GM13976 (cell line): ENCODE data around the gene PALS2.
A peak's percentile ranks its signal among the peaks of the same experiment; 100 is the strongest.

Experiments
- DNase-seq: peaks from one replicate; pipeline ENCODE4 v3.0.0; 2012; ENCODE audit warnings: low spot score
- in situ Hi-C: fragments of 300-500 bp; cut with MboI; formaldehyde crosslinking; loops from one replicate; pipeline ENCODE4 v1.12.0; 2022; ENCODE audit warnings: low sequenced_read_pairs, mixed read lengths, inconsistent platforms; ENCODE audit not compliant: unreplicated experiment
- TF ChIP-seq, protein P1 (sequence below): IDR thresholded peaks from 2 replicates; pipeline ENCODE4 v1.5.1; 2012; ENCODE audit warnings: borderline replicate concordance, mild to moderate bottlenecking; ENCODE audit not compliant: insufficient read depth; ENCODE audit errors: extremely low read depth, missing control alignments, control extremely low read depth

Gene PALS2, protein sequence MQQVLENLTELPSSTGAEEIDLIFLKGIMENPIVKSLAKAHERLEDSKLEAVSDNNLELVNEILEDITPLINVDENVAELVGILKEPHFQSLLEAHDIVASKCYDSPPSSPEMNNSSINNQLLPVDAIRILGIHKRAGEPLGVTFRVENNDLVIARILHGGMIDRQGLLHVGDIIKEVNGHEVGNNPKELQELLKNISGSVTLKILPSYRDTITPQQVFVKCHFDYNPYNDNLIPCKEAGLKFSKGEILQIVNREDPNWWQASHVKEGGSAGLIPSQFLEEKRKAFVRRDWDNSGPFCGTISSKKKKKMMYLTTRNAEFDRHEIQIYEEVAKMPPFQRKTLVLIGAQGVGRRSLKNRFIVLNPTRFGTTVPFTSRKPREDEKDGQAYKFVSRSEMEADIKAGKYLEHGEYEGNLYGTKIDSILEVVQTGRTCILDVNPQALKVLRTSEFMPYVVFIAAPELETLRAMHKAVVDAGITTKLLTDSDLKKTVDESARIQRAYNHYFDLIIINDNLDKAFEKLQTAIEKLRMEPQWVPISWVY

DNA sequence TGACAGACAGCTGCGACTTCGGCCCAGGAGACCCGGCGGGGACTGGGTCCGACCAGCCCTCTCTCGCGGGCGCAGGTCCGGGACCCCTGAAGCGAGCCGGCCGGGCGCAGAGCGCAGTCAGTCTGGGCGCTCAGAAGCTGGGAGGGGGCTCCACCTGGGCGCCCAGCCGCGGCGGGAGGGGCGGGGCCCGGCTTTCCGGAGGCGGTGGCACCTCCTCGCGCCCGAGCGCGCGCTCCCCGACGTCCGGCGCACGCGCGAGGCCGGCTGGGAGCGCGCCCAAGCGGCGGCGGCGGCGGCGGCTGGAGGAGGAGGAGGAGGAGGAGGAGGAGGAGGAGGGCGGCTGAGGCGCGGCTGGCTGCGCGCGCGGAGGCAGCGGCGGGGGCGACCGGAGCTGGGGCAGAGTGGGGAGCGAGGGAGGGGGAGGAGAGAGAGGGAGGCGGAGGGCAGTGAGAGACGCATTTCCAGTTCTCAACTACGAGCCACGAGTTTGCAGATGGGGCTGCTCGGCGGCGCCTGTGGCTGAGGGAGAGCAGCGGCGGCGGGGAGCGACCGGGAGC, at the start of gene PALS2:
PALS2 (plus strand) TSS at position 456 of the 557 bp plus-strand sequence. CDS start 50,216 bp downstream, outside the sequence.
- TF ChIP-seq, protein P1, sequence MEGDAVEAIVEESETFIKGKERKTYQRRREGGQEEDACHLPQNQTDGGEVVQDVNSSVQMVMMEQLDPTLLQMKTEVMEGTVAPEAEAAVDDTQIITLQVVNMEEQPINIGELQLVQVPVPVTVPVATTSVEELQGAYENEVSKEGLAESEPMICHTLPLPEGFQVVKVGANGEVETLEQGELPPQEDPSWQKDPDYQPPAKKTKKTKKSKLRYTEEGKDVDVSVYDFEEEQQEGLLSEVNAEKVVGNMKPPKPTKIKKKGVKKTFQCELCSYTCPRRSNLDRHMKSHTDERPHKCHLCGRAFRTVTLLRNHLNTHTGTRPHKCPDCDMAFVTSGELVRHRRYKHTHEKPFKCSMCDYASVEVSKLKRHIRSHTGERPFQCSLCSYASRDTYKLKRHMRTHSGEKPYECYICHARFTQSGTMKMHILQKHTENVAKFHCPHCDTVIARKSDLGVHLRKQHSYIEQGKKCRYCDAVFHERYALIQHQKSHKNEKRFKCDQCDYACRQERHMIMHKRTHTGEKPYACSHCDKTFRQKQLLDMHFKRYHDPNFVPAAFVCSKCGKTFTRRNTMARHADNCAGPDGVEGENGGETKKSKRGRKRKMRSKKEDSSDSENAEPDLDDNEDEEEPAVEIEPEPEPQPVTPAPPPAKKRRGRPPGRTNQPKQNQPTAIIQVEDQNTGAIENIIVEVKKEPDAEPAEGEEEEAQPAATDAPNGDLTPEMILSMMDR = no peak
- DNase-seq = peak; percentile 91
- in situ Hi-C loops = loop anchor here (10.0 kb wide), 1 partner anchor 158 kb away; no protein-coding TSS in a partner anchor

DNA sequence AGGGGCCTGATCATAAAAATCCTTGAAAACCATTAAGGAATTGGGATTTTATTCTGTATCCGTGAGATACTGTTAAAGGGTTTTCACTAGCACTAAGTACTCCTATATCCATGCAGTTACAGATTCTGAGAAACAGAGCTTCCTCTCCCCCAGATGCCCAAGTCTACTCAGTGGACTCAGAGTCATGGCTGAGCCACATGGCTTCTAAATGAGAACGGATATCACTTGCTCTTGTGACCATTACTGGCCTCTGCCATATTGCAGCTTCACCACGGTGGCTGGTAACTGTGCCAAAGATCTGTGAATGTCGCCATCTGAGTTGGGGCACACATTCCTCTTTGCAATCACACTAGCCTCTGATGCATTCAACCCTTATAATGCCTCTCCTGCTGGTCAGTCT, 42.0 kb upstream of the PALS2 start:
- TF ChIP-seq, protein P1 = no peak
- in situ Hi-C loops = no loop called here
- no peak for DNase-seq

DNA sequence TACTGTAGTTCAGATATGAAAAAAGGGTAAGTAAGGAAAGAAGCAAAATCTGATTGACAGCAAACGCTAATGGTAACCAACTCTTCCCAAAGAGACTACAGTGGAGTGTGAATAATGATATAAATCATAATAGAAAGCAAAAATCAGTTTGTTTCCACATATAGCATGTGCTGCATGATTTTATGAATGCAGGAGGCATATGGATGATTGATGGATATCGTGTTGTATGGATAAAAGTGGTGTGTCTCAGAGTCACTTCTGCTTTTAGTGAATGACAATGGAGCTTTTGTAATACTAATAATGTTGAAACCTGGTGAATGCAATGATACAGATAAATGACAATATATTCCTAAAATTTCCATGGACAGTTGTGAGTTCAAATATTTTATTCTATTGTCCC, 36.6 kb upstream of the PALS2 start:
- in situ Hi-C loops = no loop called here
- TF ChIP-seq, protein P1 = no peak
- no peak for DNase-seq

DNA sequence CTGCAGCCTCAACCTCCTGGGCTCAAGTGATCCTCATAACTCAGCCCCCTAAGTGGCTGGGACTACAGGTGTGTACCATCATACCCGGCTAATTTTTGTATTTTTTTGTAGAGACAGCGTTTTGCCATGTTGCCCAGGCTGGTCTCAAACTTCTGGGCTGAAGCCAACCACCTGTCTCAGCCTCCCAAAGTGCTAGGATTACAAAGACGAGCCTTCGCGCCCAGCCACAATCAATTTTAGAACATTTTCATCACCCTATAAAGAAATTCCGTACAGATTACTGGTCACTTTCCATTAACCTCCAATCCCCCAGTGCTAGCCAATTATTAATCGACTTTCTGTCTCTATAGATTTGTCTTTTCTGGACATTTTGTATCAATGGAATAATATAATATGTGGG, 32.3 kb upstream of the PALS2 start:
- in situ Hi-C loops = no loop called here
- TF ChIP-seq, protein P1 = no peak

DNA sequence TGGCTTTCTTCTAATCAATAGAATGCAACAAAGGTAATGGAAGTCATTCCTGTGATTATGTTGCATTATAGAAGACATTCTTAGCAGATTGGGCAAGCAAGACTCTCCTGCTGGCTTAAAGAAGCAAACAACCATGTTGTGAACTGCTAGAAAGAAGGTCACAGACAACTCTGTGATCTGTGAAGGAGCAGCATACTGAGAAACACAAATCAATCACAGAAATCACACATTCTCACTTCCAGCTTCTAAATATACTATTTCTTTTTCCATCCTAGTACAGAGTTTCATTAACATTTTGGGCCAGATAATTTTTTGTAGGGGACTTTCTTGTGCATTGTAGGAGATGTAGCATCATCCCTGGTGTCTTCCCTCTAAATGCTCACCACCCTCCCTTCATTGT, 28.0 kb upstream of the PALS2 start:
- DNase-seq = peak; percentile 12
- TF ChIP-seq, protein P1 = no peak

More for the DNA sequence above, 32.3 kb upstream of the PALS2 start:
- DNase-seq = no peak

DNA sequence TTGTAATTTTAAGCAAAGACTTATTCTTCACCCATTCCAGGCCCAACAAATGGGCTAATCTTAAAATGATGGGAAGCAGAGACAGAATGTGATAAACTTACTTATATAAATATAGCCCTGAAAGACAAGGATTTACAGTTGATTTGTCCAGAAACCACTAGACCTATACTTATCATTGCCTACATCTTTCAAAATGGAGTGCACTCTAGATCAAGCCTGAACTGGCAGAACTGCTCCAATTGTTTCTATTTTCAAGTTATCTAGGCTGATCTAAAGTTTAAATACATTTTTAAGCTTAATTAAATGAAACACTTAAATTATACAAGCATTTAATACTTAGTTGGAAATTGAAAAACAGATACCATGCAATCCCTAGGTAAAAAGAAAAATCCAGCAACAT, 24.9 kb upstream of the PALS2 start:
- no peak for DNase-seq
- TF ChIP-seq, protein P1 = no peak
- in situ Hi-C loops = no loop called here

More for the DNA sequence above, 28.0 kb upstream of the PALS2 start:
- in situ Hi-C loops = no loop called here
